ENCODE results near the gene HSH2D.

Gene HSH2D

GRCh38 chr19:16197622-16198369 lies 54.3 kb downstream of the HSH2D start, which contains the start of gene AP1M1:
TSS of gene AP1M1 (plus strand) at chr19:16197911. CDS start at chr19:16198027, 116 bp downstream.
- DNase-seq (ENCODE audit: low spot score): peak; percentile 97

DNA sequence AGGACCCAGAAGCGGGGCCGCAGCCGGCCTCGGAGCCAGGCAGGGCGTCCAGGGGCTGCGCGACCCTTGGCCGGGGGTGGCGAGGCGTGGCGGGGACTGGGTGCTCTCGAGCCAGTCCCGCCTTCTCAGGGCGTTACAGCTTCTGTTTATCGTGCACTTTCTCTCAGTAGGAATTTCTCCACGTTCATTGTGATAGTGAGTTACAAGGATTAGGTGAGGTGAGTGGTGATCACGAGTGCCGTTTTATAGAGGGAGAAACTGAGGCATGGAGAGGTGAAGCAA lies 54.8 kb downstream of the HSH2D start:
- no peak for DNase-seq (ENCODE audit: low spot score)

DNA sequence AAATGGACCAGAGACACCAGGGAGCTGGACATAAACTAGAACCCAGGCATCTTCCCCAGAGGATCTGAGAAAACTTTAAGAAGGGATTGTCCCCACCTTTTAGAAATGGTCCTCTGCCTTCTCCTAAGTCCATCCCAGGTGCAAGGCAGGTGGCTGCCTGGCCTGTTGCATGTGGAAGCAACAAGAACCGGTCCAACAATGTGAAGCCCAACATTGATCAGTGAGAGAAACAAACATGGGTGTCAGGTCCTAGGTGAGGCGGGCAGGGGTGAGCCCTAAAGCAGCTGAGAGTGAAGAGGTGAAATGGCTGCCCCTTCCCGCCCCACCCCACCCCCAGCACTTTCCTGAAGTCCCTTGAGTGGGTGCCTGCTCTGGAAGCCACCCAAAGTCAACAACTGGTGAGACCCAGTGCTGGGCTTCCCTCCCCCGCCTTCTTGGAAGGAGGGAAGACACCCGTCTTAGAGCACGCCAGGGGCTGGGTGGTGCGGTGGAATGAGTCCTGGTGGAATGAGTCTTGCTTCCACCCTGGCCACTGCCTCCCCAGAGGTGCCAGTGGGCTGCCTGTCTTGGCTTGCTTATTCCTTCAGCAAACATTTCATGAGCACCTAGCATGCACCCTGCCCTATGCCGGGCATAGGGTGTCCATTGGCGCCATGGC lies 55.9 kb downstream of the HSH2D start:
- DNase-seq (ENCODE audit: low spot score): no peak

GRCh38 chr19:16200038-16201010 lies 56.8 kb downstream of the HSH2D start:
- DNase-seq (ENCODE audit: low spot score): peak; percentile 90

GRCh38 chr19:16201011-16201391 lies 57.5 kb downstream of the HSH2D start:
- DNase-seq (ENCODE audit: low spot score): no peak

- DNase-seq (ENCODE audit: low spot score): no peak
Observed at GRCh38 chr19:16202320-16203255, 59.1 kb downstream of the HSH2D start.

DNA sequence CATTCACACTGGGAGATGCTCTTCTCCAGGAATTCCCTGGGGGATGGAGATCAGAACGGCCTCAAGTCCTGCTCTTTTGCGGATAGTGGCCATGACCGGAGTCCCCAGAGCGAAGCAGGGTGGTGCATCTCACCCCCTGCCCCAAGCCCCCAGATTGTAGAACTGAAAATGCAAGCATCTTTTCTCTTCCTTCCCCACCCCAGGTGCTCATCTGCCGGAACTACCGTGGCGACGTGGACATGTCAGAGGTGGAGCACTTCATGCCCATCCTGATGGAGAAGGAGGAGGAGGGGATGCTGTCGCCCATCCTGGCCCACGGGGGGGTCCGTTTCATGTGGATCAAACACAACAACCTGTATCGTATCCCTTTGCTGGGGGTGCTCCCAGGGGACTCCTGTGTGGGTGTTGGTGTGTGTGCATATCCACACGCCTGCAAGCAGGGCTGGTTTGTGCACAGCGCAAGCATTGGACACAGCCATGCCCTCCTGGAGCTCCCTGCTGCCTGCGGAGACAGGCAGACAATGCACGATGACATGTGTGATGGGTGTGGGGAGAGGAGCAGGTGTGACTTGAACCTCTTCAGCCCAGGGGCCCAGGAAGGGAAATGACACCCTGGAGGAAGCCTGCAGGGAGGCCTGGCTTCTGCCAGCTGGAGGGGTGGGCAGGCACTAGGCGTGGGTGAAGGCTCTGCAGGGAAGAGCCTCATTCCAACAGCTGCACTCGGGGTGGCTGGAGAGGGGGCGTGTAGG lies 59.9 kb downstream of the HSH2D start:
- DNase-seq (ENCODE audit: low spot score): no peak

DNA sequence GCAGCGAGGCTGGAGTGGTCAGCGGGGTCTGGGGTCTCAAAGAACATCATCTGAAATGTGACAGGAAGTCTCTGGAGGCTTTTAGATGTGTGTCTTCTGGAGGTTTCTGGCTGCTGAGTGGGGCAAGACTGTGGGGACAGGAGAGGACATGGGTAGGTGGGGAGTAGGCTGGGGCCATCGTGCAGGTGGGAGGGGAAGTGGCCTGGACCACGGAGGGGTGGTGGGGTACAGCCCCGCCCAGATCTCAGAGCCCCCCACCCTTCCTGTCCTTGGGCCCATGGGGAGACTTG lies 60.5 kb downstream of the HSH2D start:
- DNase-seq (ENCODE audit: low spot score): no peak

GRCh38 chr19:16205205-16206045 lies 61.9 kb downstream of the HSH2D start:
- no peak for DNase-seq (ENCODE audit: low spot score)

DNA sequence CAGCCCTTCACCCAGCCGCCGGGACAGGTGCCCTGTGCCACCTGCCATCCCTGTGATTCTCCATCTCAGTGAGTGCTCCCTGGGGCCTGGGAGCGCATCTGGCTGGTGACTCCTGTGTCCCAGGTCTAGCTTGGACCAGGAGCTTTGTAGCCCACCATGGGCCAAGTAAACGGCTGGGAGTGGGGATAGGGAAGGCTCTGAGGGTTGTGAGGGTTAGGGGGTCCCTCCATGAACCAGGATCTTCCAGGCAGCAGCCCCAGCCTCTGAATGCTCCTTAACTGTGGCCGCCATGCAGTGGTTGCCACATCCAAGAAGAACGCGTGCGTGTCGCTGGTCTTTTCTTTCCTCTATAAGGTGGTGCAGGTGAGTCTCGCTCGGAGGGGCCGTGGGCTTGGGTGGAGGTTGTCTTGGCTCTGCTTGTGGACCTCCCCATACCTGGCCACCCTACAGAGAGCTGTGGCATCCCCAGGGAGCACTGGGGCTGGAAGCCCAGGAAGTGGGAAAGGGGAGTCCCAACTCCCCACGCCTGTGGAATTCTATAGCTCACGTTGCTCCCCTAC lies 62.6 kb downstream of the HSH2D start:
- DNase-seq (ENCODE audit: low spot score): no peak

- DNase-seq (ENCODE audit: low spot score): no peak
Observed at GRCh38 chr19:16206637-16207036, 63.2 kb downstream of the HSH2D start.

- no peak for DNase-seq (ENCODE audit: low spot score)
Observed at GRCh38 chr19:16207063-16207462, 63.6 kb downstream of the HSH2D start.

DNA sequence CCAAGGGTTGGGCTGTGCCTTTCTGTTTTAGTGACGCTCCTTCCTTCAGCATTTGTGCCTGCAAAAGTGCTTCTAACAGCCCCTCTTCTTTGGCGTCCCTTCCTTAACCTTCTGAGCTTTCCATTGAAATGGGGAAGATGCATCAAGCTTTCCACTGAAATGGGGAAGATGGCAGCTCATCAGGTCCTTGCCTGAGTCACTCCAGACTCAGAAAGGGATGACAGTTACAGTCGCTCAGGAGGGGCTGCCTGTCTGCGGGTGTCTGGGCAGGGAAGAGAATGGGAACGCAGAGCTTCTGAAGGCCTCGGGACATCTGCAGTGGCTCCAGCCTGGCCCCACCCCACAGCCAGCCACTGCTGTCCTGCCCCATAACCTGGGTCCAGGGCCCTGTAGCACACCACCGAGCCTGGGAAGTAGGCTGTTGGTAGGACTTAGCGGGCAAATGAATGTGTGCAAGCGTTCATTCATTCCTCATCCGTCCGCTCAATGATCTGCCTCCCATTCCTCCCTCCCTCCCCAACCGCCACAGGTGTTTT lies 64.1 kb downstream of the HSH2D start:
- DNase-seq (ENCODE audit: low spot score): no peak
